SK-N-SH (cell line): ENCODE results near the gene PLLP.

ENCODE experiments used
- GABPA ChIP-seq: IDR thresholded peaks from 2 replicates; pipeline ENCODE4 v1.4.0; 2012; ENCODE audit warnings: low read depth, mild to moderate bottlenecking
- JUND ChIP-seq: IDR thresholded peaks from 2 replicates; pipeline ENCODE4 v1.4.0; 2012
- MEF2A ChIP-seq: IDR thresholded peaks from 2 replicates; pipeline ENCODE4 v1.4.0; 2012; ENCODE audit warnings: low read depth, borderline replicate concordance
- POLR2AphosphoS5 ChIP-seq: IDR thresholded peaks from 2 replicates; pipeline ENCODE4 v1.6.1; 2012; ENCODE audit warnings: low read depth, low read length
- RAD21 ChIP-seq: IDR thresholded peaks from 2 replicates; pipeline ENCODE4 v1.6.1; 2012; ENCODE audit warnings: mild to moderate bottlenecking, low read length
- SMC3 ChIP-seq: IDR thresholded peaks from 2 replicates; pipeline ENCODE4 v1.6.1; 2012; ENCODE audit warnings: low read depth, low read length, improper control_type of control experiment
- YY1 ChIP-seq: IDR thresholded peaks from 2 replicates; pipeline ENCODE4 v1.4.0; 2012; ENCODE audit warnings: low read depth, mild to moderate bottlenecking
- TF ChIP-seq, protein P1 (sequence below): fragments of 200-600 bp; sonication (generic); IDR thresholded peaks from 2 replicates; pipeline ENCODE4 v1.6.1; 2017; ENCODE audit warnings: antibody characterized with exemption, mild to moderate bottlenecking, moderate library complexity
- TF ChIP-seq, protein P2 (sequence below): IDR thresholded peaks from 2 replicates; pipeline ENCODE4 v1.4.0; 2012; ENCODE audit warnings: low read depth

DNA sequence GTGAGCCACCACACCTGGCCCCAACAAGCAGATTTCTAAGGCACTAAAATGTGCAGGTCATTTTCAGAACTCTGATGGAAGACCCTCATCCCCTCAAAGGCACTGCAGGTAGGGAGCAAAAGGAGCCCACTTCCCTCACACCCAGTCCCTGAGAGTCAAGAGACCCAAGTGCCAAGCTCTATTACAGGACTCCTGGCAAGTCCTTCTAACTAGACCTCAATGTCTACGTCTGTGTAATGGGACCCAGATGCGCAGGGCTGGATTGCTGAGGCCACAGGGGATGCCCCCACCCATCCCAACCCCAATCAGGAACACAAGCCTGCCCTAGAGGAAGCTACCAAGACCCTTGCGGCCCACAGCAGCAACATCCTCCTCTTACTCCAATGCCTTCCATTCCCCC, 2.7 kb downstream of the PLLP start:
- TF ChIP-seq, protein P1, sequence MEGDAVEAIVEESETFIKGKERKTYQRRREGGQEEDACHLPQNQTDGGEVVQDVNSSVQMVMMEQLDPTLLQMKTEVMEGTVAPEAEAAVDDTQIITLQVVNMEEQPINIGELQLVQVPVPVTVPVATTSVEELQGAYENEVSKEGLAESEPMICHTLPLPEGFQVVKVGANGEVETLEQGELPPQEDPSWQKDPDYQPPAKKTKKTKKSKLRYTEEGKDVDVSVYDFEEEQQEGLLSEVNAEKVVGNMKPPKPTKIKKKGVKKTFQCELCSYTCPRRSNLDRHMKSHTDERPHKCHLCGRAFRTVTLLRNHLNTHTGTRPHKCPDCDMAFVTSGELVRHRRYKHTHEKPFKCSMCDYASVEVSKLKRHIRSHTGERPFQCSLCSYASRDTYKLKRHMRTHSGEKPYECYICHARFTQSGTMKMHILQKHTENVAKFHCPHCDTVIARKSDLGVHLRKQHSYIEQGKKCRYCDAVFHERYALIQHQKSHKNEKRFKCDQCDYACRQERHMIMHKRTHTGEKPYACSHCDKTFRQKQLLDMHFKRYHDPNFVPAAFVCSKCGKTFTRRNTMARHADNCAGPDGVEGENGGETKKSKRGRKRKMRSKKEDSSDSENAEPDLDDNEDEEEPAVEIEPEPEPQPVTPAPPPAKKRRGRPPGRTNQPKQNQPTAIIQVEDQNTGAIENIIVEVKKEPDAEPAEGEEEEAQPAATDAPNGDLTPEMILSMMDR = no peak
- TF ChIP-seq POLR2AphosphoS5 (no peak), JUND (no peak), MEF2A (no peak), RAD21 (no peak), YY1 (no peak), GABPA (no peak), SMC3 (no peak)
- TF ChIP-seq, protein P2, sequence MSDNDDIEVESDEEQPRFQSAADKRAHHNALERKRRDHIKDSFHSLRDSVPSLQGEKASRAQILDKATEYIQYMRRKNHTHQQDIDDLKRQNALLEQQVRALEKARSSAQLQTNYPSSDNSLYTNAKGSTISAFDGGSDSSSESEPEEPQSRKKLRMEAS = no peak
